HEK293 (cell line): ENCODE measurements around the gene MPDU1.
A peak's percentile ranks its signal among the peaks of the same experiment; 100 is the strongest.

Experiments
- CTCF ChIP-seq: fragments of 450-650 bp; formaldehyde crosslinking; IDR thresholded peaks from 2 replicates; pipeline ENCODE4 v1.5.1; 2016; ENCODE audit warnings: missing biosample characterization, missing genetic modification characterization
- GLIS2 ChIP-seq: fragments of 450-650 bp; formaldehyde crosslinking; IDR thresholded peaks from 2 replicates; pipeline ENCODE4 v1.5.1; 2016; ENCODE audit warnings: missing biosample characterization, missing genetic modification characterization
- KLF1 ChIP-seq: fragments of 450-650 bp; formaldehyde crosslinking; IDR thresholded peaks from 2 replicates; pipeline ENCODE4 v1.5.1; 2016; ENCODE audit warnings: missing biosample characterization, missing genetic modification characterization
- PRDM10 ChIP-seq: fragments of 450-650 bp; formaldehyde crosslinking; IDR thresholded peaks from 2 replicates; pipeline ENCODE4 v1.5.1; 2016; ENCODE audit warnings: missing biosample characterization, missing genetic modification characterization
- REST ChIP-seq: fragments of 450-650 bp; formaldehyde crosslinking; IDR thresholded peaks from 2 replicates; pipeline ENCODE4 v1.5.1; 2016; ENCODE audit warnings: missing biosample characterization, missing genetic modification characterization
- SETDB1 ChIP-seq: IDR thresholded peaks from one replicate; pipeline ENCODE4 v1.6.1; 2017; ENCODE audit warnings: mild to moderate bottlenecking, low read length, moderate library complexity, mixed read lengths; ENCODE audit not compliant: insufficient read length
- YY1 ChIP-seq: fragments of 450-650 bp; formaldehyde crosslinking; IDR thresholded peaks from 2 replicates; pipeline ENCODE4 v1.5.1; 2018; ENCODE audit warnings: missing biosample characterization, missing genetic modification characterization
- ZBTB10 ChIP-seq: fragments of 450-650 bp; formaldehyde crosslinking; IDR thresholded peaks from 2 replicates; pipeline ENCODE4 v1.5.1; 2016; ENCODE audit warnings: missing biosample characterization, missing genetic modification characterization
- ZNF140 ChIP-seq: fragments of 450-650 bp; formaldehyde crosslinking; IDR thresholded peaks from 2 replicates; pipeline ENCODE4 v1.5.1; 2016; ENCODE audit warnings: missing biosample characterization, missing genetic modification characterization
- ZNF146 ChIP-seq: fragments of 450-650 bp; formaldehyde crosslinking; IDR thresholded peaks from 2 replicates; pipeline ENCODE4 v1.5.1; 2016; ENCODE audit warnings: missing biosample characterization, missing genetic modification characterization
- ZNF157 ChIP-seq: fragments of 450-650 bp; formaldehyde crosslinking; IDR thresholded peaks from 2 replicates; pipeline ENCODE4 v1.5.1; 2016; ENCODE audit warnings: missing biosample characterization, missing genetic modification characterization
- ZNF223 ChIP-seq: fragments of 450-650 bp; formaldehyde crosslinking; IDR thresholded peaks from 2 replicates; pipeline ENCODE4 v1.5.1; 2016; ENCODE audit warnings: missing biosample characterization, missing genetic modification characterization
- ZNF248 ChIP-seq: fragments of 450-650 bp; formaldehyde crosslinking; IDR thresholded peaks from 2 replicates; pipeline ENCODE4 v1.5.1; 2017; ENCODE audit warnings: missing biosample characterization, missing genetic modification characterization
- ZNF341 ChIP-seq: fragments of 450-650 bp; formaldehyde crosslinking; IDR thresholded peaks from 2 replicates; pipeline ENCODE4; 2016; ENCODE audit warnings: low read depth, missing biosample characterization, missing genetic modification characterization
- ZNF501 ChIP-seq: fragments of 450-650 bp; formaldehyde crosslinking; IDR thresholded peaks from 2 replicates; pipeline ENCODE4 v1.5.1; 2016; ENCODE audit warnings: missing biosample characterization, missing genetic modification characterization
- ZNF549 ChIP-seq: fragments of 450-650 bp; IDR thresholded peaks from 2 replicates; pipeline ENCODE4 v1.5.1; 2018; ENCODE audit warnings: missing biosample characterization, missing genetic modification characterization, mild to moderate bottlenecking, inconsistent platforms, moderate library complexity
- ZNF600 ChIP-seq: fragments of 450-650 bp; formaldehyde crosslinking; IDR thresholded peaks from 2 replicates; pipeline ENCODE4 v1.5.1; 2016; ENCODE audit warnings: missing biosample characterization, missing genetic modification characterization
- ZNF645 ChIP-seq: fragments of 450-650 bp; formaldehyde crosslinking; IDR thresholded peaks from 2 replicates; pipeline ENCODE4; 2016; ENCODE audit warnings: missing biosample characterization, missing genetic modification characterization
- ZNF654 ChIP-seq: fragments of 450-650 bp; formaldehyde crosslinking; IDR thresholded peaks from 2 replicates; pipeline ENCODE4 v1.5.1; 2016; ENCODE audit warnings: low read depth, missing biosample characterization, missing genetic modification characterization
- ZNF670 ChIP-seq: fragments of 450-650 bp; formaldehyde crosslinking; IDR thresholded peaks from 2 replicates; pipeline ENCODE4 v1.5.1; 2016; ENCODE audit warnings: missing biosample characterization, missing genetic modification characterization, low read depth
- ZNF837 ChIP-seq: fragments of 450-650 bp; formaldehyde crosslinking; IDR thresholded peaks from 2 replicates; pipeline ENCODE4 v1.5.1; 2016; ENCODE audit warnings: missing biosample characterization, missing genetic modification characterization
- ZSCAN18 ChIP-seq: fragments of 450-650 bp; formaldehyde crosslinking; IDR thresholded peaks from 2 replicates; pipeline ENCODE4 v1.5.1; 2016; ENCODE audit warnings: missing biosample characterization, missing genetic modification characterization
- ZSCAN30 ChIP-seq: fragments of 450-650 bp; IDR thresholded peaks from 2 replicates; pipeline ENCODE4 v1.5.1; 2018; ENCODE audit warnings: missing biosample characterization, mild to moderate bottlenecking, missing genetic modification characterization, moderate library complexity
- ZSCAN4 ChIP-seq: fragments of 450-650 bp; formaldehyde crosslinking; IDR thresholded peaks from 2 replicates; pipeline ENCODE4 v1.5.1; 2017; ENCODE audit warnings: missing biosample characterization, missing genetic modification characterization

MPDU1 gene

GRCh38 chr17:7561028-7561575, 22.6 kb upstream of the MPDU1 start (continued):
- TF ChIP-seq ZSCAN30: peak; percentile 73; the same call in 1 of the 2 replicates
- no peak for TF ChIP-seq ZNF837 (tag by site-specific recombination)
- no peak; the same call in 1 of the 2 replicates for TF ChIP-seq ZNF146 (tag by site-specific recombination)
- peak; percentile 30; the same call in 1 of the 2 replicates for TF ChIP-seq REST (tag by site-specific recombination)
- TF ChIP-seq SETDB1: no peak
- no peak; the same call in 1 of the 2 replicates for TF ChIP-seq ZNF501 (tag by site-specific recombination)
- peak; percentile 62; the same call in 1 of the 2 replicates for TF ChIP-seq ZNF341 (tag by site-specific recombination)
- TF ChIP-seq ZNF670 (tag by site-specific recombination): no peak
- peak; percentile 54 for TF ChIP-seq KLF1 (tag by site-specific recombination)
- TF ChIP-seq ZNF600 (tag by site-specific recombination): 0 out of 2 replicates have a peak, but pooled peaks have one; percentile 10
- TF ChIP-seq YY1 (tag by site-specific recombination): no peak
- TF ChIP-seq ZSCAN18 (tag by site-specific recombination): no peak
- no peak for TF ChIP-seq ZNF549 (tag by site-specific recombination)
- TF ChIP-seq ZNF157: no peak
- TF ChIP-seq CTCF (tag by site-specific recombination): peak; percentile 90
- no peak for TF ChIP-seq ZNF140 (tag by site-specific recombination)
- TF ChIP-seq ZNF223: peak; percentile 44; the same call in 1 of the 2 replicates
- TF ChIP-seq ZBTB10 (tag by site-specific recombination): peak; percentile 60; the same call in 1 of the 2 replicates
- TF ChIP-seq ZNF248 (tag by site-specific recombination): no peak
- no peak for TF ChIP-seq ZNF645 (tag by site-specific recombination)
- peak; percentile 54; the same call in 1 of the 2 replicates for TF ChIP-seq GLIS2 (tag by site-specific recombination)
- TF ChIP-seq ZSCAN4 (tag by site-specific recombination): no peak
- no peak for TF ChIP-seq PRDM10 (tag by site-specific recombination)
- TF ChIP-seq ZNF654: peak; percentile 93
